OCI-LY7 (cell line): Measurements from ENCODE around the gene VSIG4. TPM values are rescaled to one million over a fixed set of nuclear protein-coding genes. Genes with fewer than 3 reads are reported as not detected.

Source experiments
- BruUV-seq: library from RNA; stranded (reverse); fragments of 400-500 nt; replicated peaks from 2 replicates; lab custom pipeline; 2021; lab: Mats Ljungman, UMichigan
- CTCF ChIA-PET: fragments of 300-600 bp; sonication (Branson Sonifier 250); formaldehyde crosslinking; loops from one replicate; lab custom pipeline; 2022; ENCODE audit warnings: antibody characterized with exemption; ENCODE audit not compliant: unreplicated experiment; lab: Charles Lee
- POLR2A ChIA-PET: fragments of 300-600 bp; sonication (Branson Sonifier 250); formaldehyde crosslinking; loops from one replicate; lab custom pipeline; 2022; ENCODE audit warnings: antibody characterized with exemption; lab: Charles Lee
- DNase-seq: peaks from one replicate; pipeline ENCODE4 v3.0.0-alpha.2; 2015; ENCODE audit warnings: low spot score
- H2AFZ ChIP-seq: fragments of 200-600 bp; sonication (generic), shearing (Covaris generic); 2 replicates; pipeline ENCODE4 v1.6.1; 2014; ENCODE audit warnings: mild to moderate bottlenecking, antibody characterized with exemption, low read length, moderate library complexity
- H3K27ac ChIP-seq: fragments of 200-600 bp; sonication (generic); 2 replicates; pipeline ENCODE4 v1.5.1; 2014; ENCODE audit warnings: mixed run types, low read depth, mild to moderate bottlenecking, moderate library complexity, low read length, inconsistent platforms; ENCODE audit not compliant: poor library complexity, severe bottlenecking
- H3K36me3 ChIP-seq: fragments of 200-600 bp; sonication (generic); 2 replicates; pipeline ENCODE4 v1.6.1; 2014; ENCODE audit warnings: mild to moderate bottlenecking, antibody characterized with exemption, low read length, moderate library complexity, mixed read lengths; ENCODE audit not compliant: insufficient read depth
- H3K4me1 ChIP-seq: fragments of 200-600 bp; sonication (generic); 2 replicates; pipeline ENCODE4 v1.5.1; 2014; ENCODE audit warnings: mild to moderate bottlenecking, low read length; ENCODE audit not compliant: insufficient read depth, poor library complexity, severe bottlenecking
- H3K4me2 ChIP-seq: fragments of 200-600 bp; sonication (generic); 2 replicates; pipeline ENCODE4 v1.6.1; 2014; ENCODE audit warnings: mild to moderate bottlenecking, low read length
- H3K4me3 ChIP-seq: fragments of 200-600 bp; sonication (generic); 2 replicates; pipeline ENCODE4 v1.5.1; 2014; ENCODE audit warnings: mild to moderate bottlenecking, low read depth, low read length; ENCODE audit not compliant: poor library complexity, severe bottlenecking
- H3K79me2 ChIP-seq: fragments of 200-600 bp; sonication (generic); 2 replicates; pipeline ENCODE4 v1.6.1; 2016; ENCODE audit warnings: low read depth, mild to moderate bottlenecking, low read length, moderate library complexity, mixed read lengths; ENCODE audit not compliant: insufficient read depth
- H3K9me2 ChIP-seq: fragments of 200-600 bp; sonication (generic); 2 replicates; pipeline ENCODE4 v1.6.1; 2016; ENCODE audit warnings: mild to moderate bottlenecking, low read length, mixed read lengths; ENCODE audit not compliant: insufficient read depth
- H3K9me3 ChIP-seq: fragments of 200-600 bp; sonication (generic); 2 replicates; pipeline ENCODE4 v1.6.1; 2014; ENCODE audit warnings: mild to moderate bottlenecking, mixed run types, low read length, mixed read lengths
- H4K20me1 ChIP-seq: fragments of 200-600 bp; sonication (generic); 2 replicates; pipeline ENCODE4 v1.6.1; 2014; ENCODE audit warnings: mild to moderate bottlenecking, antibody characterized with exemption, low read length, moderate library complexity, mixed read lengths; ENCODE audit not compliant: insufficient read depth
- EZH2phosphoT487 ChIP-seq: fragments of 200-600 bp; sonication (generic); IDR thresholded peaks from 2 replicates; pipeline ENCODE4 v1.6.1; 2018; ENCODE audit warnings: low read depth, borderline replicate concordance, mild to moderate bottlenecking, mixed run types, antibody characterized with exemption, low read length, moderate library complexity, mixed read lengths
- intact Hi-C: fragments of 100-400 bp; cut with micrococcal nuclease; formaldehyde crosslinking; loops from one replicate; pipeline ENCODE4 v1.10.0; 2022; ENCODE audit not compliant: unreplicated experiment
- total RNA-seq, 2 experiments: library from RNA; depleted of rRNA in 1 of 2; stranded (reverse); fragments of >200 nt in 1 of 2; shearing (Covaris generic) in 1 of 2; gene quantifications; 2 replicates each; pipeline ENCODE4 v1.2.3, GENCODE V29; 2014 to 2022
- TF ChIP-seq, protein P1 (sequence below): fragments of 200-600 bp; sonication (generic); conservative IDR thresholded peaks from 2 replicates; pipeline ENCODE4 v1.5.1; 2014; ENCODE audit warnings: mild to moderate bottlenecking, antibody characterized with exemption, low read length, moderate library complexity, mixed read lengths

Gene VSIG4
- total RNA-seq, 2 experiments from 2014 or later: not detected

DNA sequence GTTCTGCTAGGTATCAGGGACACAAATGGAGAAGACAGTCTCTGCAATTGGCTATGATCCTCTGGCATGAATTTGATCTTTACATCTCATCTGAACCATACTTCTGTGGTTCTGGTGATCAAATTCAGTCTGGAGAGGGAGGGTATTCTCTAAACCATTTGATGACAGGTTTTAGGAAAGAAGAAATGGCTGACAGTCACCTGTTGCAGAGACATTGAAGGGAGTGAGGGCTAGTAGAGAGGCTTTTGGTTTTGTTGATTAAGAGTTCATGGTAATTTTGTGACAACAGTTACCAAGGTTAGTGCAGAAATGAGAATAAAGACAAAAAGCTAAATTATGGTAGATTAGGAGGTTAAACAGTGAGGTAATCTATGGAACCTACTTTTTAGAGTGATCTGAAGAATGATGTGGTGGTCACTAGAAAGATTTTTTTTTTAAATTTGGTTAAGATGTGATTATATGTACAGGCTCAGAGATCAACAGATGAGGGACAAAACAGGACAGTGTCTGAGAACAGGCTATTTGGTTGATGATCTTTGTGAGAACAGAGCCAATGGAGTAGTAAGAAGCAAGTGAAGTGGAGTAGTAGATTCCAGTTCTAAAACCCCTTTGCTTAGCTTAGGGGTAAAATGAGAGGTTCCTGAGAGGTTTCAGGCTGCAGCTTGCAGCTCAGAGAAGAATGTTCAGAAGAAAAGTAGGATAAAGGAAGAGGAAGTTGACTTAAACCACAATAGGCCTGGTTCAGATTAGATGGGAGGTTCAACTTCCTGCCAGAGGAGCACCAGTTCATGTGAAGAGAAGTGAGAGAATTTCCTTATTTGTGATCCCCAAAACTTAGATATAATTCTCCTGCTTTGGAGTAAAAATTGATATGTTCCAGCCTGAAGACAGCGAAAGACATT is 34.7 kb downstream of the VSIG4 start:
- BruUV-seq: no TSS peak
- CTCF ChIA-PET: interaction anchor here (0.6 kb wide), 1 partner anchor 13 kb away, joined by 3 read pairs; no protein-coding TSS in a partner anchor

GRCh38 chrX:66002824-66003680 is 36.8 kb downstream of the VSIG4 start:
- no peak for DNase-seq
- BruUV-seq: no TSS peak
- POLR2A ChIA-PET: interaction anchor here (0.5 to 1.4 kb wide), 5 partner anchors 8 to 259 kb away, joined by 3 to 5 read pairs (median 4); no protein-coding TSS in a partner anchor
- H4K20me1 ChIP-seq: no peaks in the 10 kb centered on the region
- TF ChIP-seq, protein P1, sequence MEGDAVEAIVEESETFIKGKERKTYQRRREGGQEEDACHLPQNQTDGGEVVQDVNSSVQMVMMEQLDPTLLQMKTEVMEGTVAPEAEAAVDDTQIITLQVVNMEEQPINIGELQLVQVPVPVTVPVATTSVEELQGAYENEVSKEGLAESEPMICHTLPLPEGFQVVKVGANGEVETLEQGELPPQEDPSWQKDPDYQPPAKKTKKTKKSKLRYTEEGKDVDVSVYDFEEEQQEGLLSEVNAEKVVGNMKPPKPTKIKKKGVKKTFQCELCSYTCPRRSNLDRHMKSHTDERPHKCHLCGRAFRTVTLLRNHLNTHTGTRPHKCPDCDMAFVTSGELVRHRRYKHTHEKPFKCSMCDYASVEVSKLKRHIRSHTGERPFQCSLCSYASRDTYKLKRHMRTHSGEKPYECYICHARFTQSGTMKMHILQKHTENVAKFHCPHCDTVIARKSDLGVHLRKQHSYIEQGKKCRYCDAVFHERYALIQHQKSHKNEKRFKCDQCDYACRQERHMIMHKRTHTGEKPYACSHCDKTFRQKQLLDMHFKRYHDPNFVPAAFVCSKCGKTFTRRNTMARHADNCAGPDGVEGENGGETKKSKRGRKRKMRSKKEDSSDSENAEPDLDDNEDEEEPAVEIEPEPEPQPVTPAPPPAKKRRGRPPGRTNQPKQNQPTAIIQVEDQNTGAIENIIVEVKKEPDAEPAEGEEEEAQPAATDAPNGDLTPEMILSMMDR: no peak
- no peak for TF ChIP-seq EZH2phosphoT487
- intact Hi-C loops: no loop called here
- H3K4me3 ChIP-seq: no peak overlapping the region
- no peak overlapping the region for H2AFZ ChIP-seq
- no peaks in the 10 kb centered on the region for H3K9me3 ChIP-seq
- H3K36me3 ChIP-seq: no peaks in the 10 kb centered on the region
- H3K79me2 ChIP-seq: no peaks in the 10 kb centered on the region
- H3K9me2 ChIP-seq: no peaks in the 10 kb centered on the region
- H3K4me2 ChIP-seq: no peak overlapping the region
- peaks cover 47% of the 10 kb centered on the region for H3K4me1 ChIP-seq
- CTCF ChIA-PET: interaction anchor here (0.5 kb wide), 1 partner anchor 42 kb away, joined by 4 read pairs; no protein-coding TSS in a partner anchor
- no peak overlapping the region for H3K27ac ChIP-seq

More for the DNA sequence above, 34.7 kb downstream of the VSIG4 start:
- Histone ChIP-seq H3K9me3 (no peaks in the 10 kb centered on the region), H3K4me2 (peak overlapping the region; percentile 48), H3K79me2 (no peaks in the 10 kb centered on the region), H4K20me1 (no peaks in the 10 kb centered on the region), H3K4me3 (peak overlapping the region; percentile 12), H3K27ac (peak overlapping the region; percentile 40), H3K9me2 (no peaks in the 10 kb centered on the region), H3K4me1 (peaks cover 54% of the 10 kb centered on the region), H2AFZ (peak overlapping the region; percentile 85; the same call in 1 of the 2 replicates), H3K36me3 (no peaks in the 10 kb centered on the region)
- intact Hi-C loops: no loop called here
- peak; percentile 48 for DNase-seq
- POLR2A ChIA-PET: interaction anchor here (1.3 kb wide), 1 partner anchor 41 kb away, joined by 5 read pairs; no protein-coding TSS in a partner anchor
- TF ChIP-seq EZH2phosphoT487: no peak

DNA sequence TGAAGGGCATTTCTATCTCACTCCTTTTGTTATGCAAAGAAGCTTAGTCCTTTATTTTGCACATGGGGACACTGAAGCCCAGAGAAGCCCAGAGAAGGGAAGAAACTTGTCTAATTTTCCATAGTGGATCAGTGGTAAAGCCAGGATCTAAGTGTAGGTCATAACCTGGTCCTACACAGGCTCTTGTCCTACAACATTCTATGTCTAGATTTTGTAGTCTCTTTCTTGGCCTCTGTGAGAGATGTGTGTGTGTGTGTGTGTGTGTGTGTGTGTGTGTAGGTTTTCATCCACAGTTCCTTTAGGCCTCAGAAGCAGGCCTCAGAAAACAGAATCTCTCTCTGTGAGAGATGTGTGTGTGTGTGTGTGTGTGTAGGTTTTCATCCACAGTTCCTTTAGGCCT is 38.3 kb downstream of the VSIG4 start:
- peaks cover 44% of the 10 kb centered on the region for H3K4me1 ChIP-seq
- no peak for DNase-seq
- TF ChIP-seq EZH2phosphoT487: no peak
- TF ChIP-seq, protein P1: no peak
- no peaks in the 10 kb centered on the region for H3K9me2 ChIP-seq
- H3K9me3 ChIP-seq: no peaks in the 10 kb centered on the region
- ChIA-PET CTCF (no interaction called here), POLR2A (interaction anchor here (0.6 to 1.0 kb wide), 5 partner anchors 10 to 434 kb away, joined by 3 to 4 read pairs (median 3); no protein-coding TSS in a partner anchor)
- no peak overlapping the region for H3K4me2 ChIP-seq
- H4K20me1 ChIP-seq: no peaks in the 10 kb centered on the region
- no peaks in the 10 kb centered on the region for H3K36me3 ChIP-seq
- H2AFZ ChIP-seq: peak overlapping the region; percentile 64; the same call in 1 of the 2 replicates
- no TSS peak for BruUV-seq
- H3K27ac ChIP-seq: no peak overlapping the region
- no peak overlapping the region for H3K4me3 ChIP-seq
- no peaks in the 10 kb centered on the region for H3K79me2 ChIP-seq
- intact Hi-C loops: no loop called here
